HEK293 (cell line): ENCODE data around the gene MAVS.
A peak's percentile ranks its signal among the peaks of the same experiment; 100 is the strongest.

Experiments used
- CTCF ChIA-PET: fragments of 350-600 bp; formaldehyde crosslinking; extraction: SDS; loops from one replicate; lab custom pipeline; 2021; ENCODE audit warnings: antibody characterized with exemption; lab: Yijun Ruan, JAX
- POLR2A ChIA-PET: fragments of 300-600 bp; formaldehyde crosslinking; extraction: SDS; loops from one replicate; lab custom pipeline; 2020; ENCODE audit warnings: antibody characterized with exemption, inconsistent platforms; lab: Yijun Ruan, JAX
- H3K27ac ChIP-seq: fragments of 200-500 bp; sonication (Bioruptor generic); 2 replicates; pipeline ENCODE4 v1.5.1; 2014; ENCODE audit warnings: low read depth, low read length, control low read depth, inconsistent platforms; ENCODE audit errors: extremely low read depth
- H3K36me3 ChIP-seq, 2 experiments: fragments of 200-500 bp in 1 of 2; sonication (Bioruptor generic) in 1 of 2; 1 replicate in 1 of 2; 2 replicates in 1 of 2; pipeline ENCODE4 v1.5.1; 2014 to 2017; ENCODE audit warnings: inconsistent platforms in 2 of 2, low read length in 2 of 2; ENCODE audit not compliant: control insufficient read depth in 2 of 2, insufficient read depth in 1 of 2
- H3K4me1 ChIP-seq: fragments of 200-500 bp; sonication (Bioruptor generic); 2 replicates; pipeline ENCODE4 v1.5.1; 2014; ENCODE audit warnings: mild to moderate bottlenecking, low read length, inconsistent platforms; ENCODE audit not compliant: control insufficient read depth, insufficient read depth
- H3K4me3 ChIP-seq: 2 replicates; pipeline ENCODE4 v1.5.1; 2011; ENCODE audit warnings: low read depth, mild to moderate bottlenecking, control low read depth, low read length, moderate library complexity
- H3K9me3 ChIP-seq: fragments of 200-500 bp; sonication (Bioruptor generic); 2 replicates; pipeline ENCODE4 v1.5.1; 2014; ENCODE audit warnings: low read depth, low read length, inconsistent platforms; ENCODE audit not compliant: control insufficient read depth, insufficient read depth
- HIC1 ChIP-seq: fragments of 450-650 bp; formaldehyde crosslinking; IDR thresholded peaks from 2 replicates; pipeline ENCODE4 v1.5.1; 2016; ENCODE audit warnings: missing biosample characterization, missing genetic modification characterization
- IKZF3 ChIP-seq: fragments of 450-650 bp; IDR thresholded peaks from 2 replicates; pipeline ENCODE4 v1.5.0; 2018; ENCODE audit warnings: missing biosample characterization, mild to moderate bottlenecking, missing genetic modification characterization, moderate library complexity
- KLF16 ChIP-seq: fragments of 450-650 bp; formaldehyde crosslinking; IDR thresholded peaks from 2 replicates; pipeline ENCODE4 v1.5.1; 2017; ENCODE audit warnings: missing biosample characterization, missing genetic modification characterization
- SALL2 ChIP-seq: fragments of 450-650 bp; formaldehyde crosslinking; IDR thresholded peaks from 2 replicates; pipeline ENCODE4 v1.5.0; 2017; ENCODE audit warnings: missing biosample characterization, mild to moderate bottlenecking, missing genetic modification characterization, borderline replicate concordance
- ZBTB8A ChIP-seq: fragments of 450-650 bp; formaldehyde crosslinking; IDR thresholded peaks from 2 replicates; pipeline ENCODE4 v1.5.1; 2016; ENCODE audit warnings: missing biosample characterization, missing genetic modification characterization
- ZNF114 ChIP-seq: fragments of 450-650 bp; formaldehyde crosslinking; IDR thresholded peaks from 2 replicates; pipeline ENCODE4 v1.5.0; 2017; ENCODE audit warnings: missing biosample characterization, missing genetic modification characterization
- ZNF16 ChIP-seq: fragments of 450-650 bp; formaldehyde crosslinking; IDR thresholded peaks from 2 replicates; pipeline ENCODE4 v1.5.1; 2016; ENCODE audit warnings: low read depth, missing biosample characterization, missing genetic modification characterization
- ZNF211 ChIP-seq: fragments of 450-650 bp; formaldehyde crosslinking; IDR thresholded peaks from 2 replicates; pipeline ENCODE4 v1.5.1; 2016; ENCODE audit warnings: low read depth, missing biosample characterization, missing genetic modification characterization
- ZNF239 ChIP-seq: fragments of 450-650 bp; formaldehyde crosslinking; IDR thresholded peaks from 2 replicates; pipeline ENCODE4 v1.5.1; 2016; ENCODE audit warnings: missing biosample characterization, missing genetic modification characterization
- ZNF366 ChIP-seq: fragments of 450-650 bp; formaldehyde crosslinking; conservative IDR thresholded peaks from 2 replicates; pipeline ENCODE4 v1.5.1; 2016; ENCODE audit warnings: missing biosample characterization, missing genetic modification characterization
- ZNF398 ChIP-seq: fragments of 450-650 bp; formaldehyde crosslinking; IDR thresholded peaks from 2 replicates; pipeline ENCODE4 v1.5.1; 2017; ENCODE audit warnings: missing biosample characterization, missing genetic modification characterization
- ZNF521 ChIP-seq: fragments of 450-650 bp; formaldehyde crosslinking; IDR thresholded peaks from 2 replicates; pipeline ENCODE4 v1.5.1; 2017; ENCODE audit warnings: missing biosample characterization, mild to moderate bottlenecking, missing genetic modification characterization
- ZNF571 ChIP-seq: fragments of 450-650 bp; formaldehyde crosslinking; IDR thresholded peaks from 2 replicates; pipeline ENCODE4 v1.5.0; 2017; ENCODE audit warnings: missing biosample characterization, missing genetic modification characterization
- ZNF621 ChIP-seq: fragments of 450-650 bp; formaldehyde crosslinking; IDR thresholded peaks from 2 replicates; pipeline ENCODE4 v1.5.1; 2017; ENCODE audit warnings: missing biosample characterization, missing genetic modification characterization
- ZNF670 ChIP-seq: fragments of 450-650 bp; formaldehyde crosslinking; IDR thresholded peaks from 2 replicates; pipeline ENCODE4 v1.5.1; 2016; ENCODE audit warnings: missing biosample characterization, missing genetic modification characterization, low read depth
- ZNF768 ChIP-seq: fragments of 450-650 bp; formaldehyde crosslinking; IDR thresholded peaks from 2 replicates; pipeline ENCODE4 v1.5.1; 2018; ENCODE audit warnings: missing biosample characterization, mild to moderate bottlenecking, missing genetic modification characterization
- ZNF791 ChIP-seq: fragments of 450-650 bp; formaldehyde crosslinking; IDR thresholded peaks from 2 replicates; pipeline ENCODE4 v1.5.1; 2016; ENCODE audit warnings: missing biosample characterization, missing genetic modification characterization
- ZNF830 ChIP-seq: fragments of 450-650 bp; IDR thresholded peaks from 2 replicates; pipeline ENCODE4 v1.5.0; 2018; ENCODE audit warnings: missing biosample characterization, missing genetic modification characterization, low read depth, mild to moderate bottlenecking, moderate library complexity
- ZNF843 ChIP-seq: fragments of 450-650 bp; formaldehyde crosslinking; IDR thresholded peaks from 2 replicates; pipeline ENCODE4 v1.5.1; 2016; ENCODE audit warnings: missing biosample characterization, missing genetic modification characterization

Gene MAVS

GRCh38 chr20:3863317-3863716 is 16.7 kb downstream of the MAVS start:
- TF ChIP-seq ZNF114 (tag by site-specific recombination) (no peak), ZNF621 (tag by site-specific recombination) (no peak), ZNF521 (tag by site-specific recombination) (no peak), IKZF3 (no peak), ZNF571 (tag by site-specific recombination) (no peak), ZNF768 (no peak), ZNF670 (tag by site-specific recombination) (no peak), ZNF211 (tag by site-specific recombination) (no peak), KLF16 (no peak), ZBTB8A (tag by site-specific recombination) (no peak), ZNF398 (tag by site-specific recombination) (no peak)
- TF ChIP-seq, all 188 proteins: peak for 0
- Histone ChIP-seq H3K9me3 (no peaks in the 10 kb centered on the region), H3K4me3 (no peak overlapping the region), H3K27ac (no peak overlapping the region), H3K4me1 (no peaks in the 10 kb centered on the region), H3K36me3 (peaks cover 44 to 89% of the 10 kb centered on the region in 2 experiments)
- ChIA-PET CTCF (interaction anchor here (5.7 kb wide), 1 partner anchor 8 kb away, joined by 26 read pairs; no protein-coding TSS in a partner anchor), POLR2A (no interaction called here)

GRCh38 chr20:3864518-3864917 is 17.9 kb downstream of the MAVS start:
- no peaks in the 10 kb centered on the region for H3K4me1 ChIP-seq
- H3K36me3 ChIP-seq = peaks cover 39 to 83% of the 10 kb centered on the region in 2 experiments
- H3K4me3 ChIP-seq = no peak overlapping the region
- H3K27ac ChIP-seq = no peak overlapping the region
- ChIA-PET POLR2A (no interaction called here), CTCF (interaction anchor here (5.7 kb wide), 1 partner anchor 9 kb away, joined by 26 read pairs; no protein-coding TSS in a partner anchor)
- TF ChIP-seq ZNF366 (tag by site-specific recombination) (no peak), SALL2 (no peak), ZNF16 (tag by site-specific recombination) (no peak), ZNF621 (tag by site-specific recombination) (no peak), HIC1 (tag by site-specific recombination) (peak; percentile 88), ZNF830 (tag by site-specific recombination) (no peak), ZNF239 (tag by site-specific recombination) (no peak), ZNF843 (tag by site-specific recombination) (no peak), ZNF791 (no peak)
- H3K9me3 ChIP-seq = no peaks in the 10 kb centered on the region
